ENCODE data around the gene IRX2. TPM values are rescaled to one million over a fixed set of nuclear protein-coding genes. Genes with fewer than 3 reads are reported as not detected.

IRX2 gene
- total RNA-seq = 10 to 100 TPM; 31.6 to 70.2 (median 48.9) TPM

DNA sequence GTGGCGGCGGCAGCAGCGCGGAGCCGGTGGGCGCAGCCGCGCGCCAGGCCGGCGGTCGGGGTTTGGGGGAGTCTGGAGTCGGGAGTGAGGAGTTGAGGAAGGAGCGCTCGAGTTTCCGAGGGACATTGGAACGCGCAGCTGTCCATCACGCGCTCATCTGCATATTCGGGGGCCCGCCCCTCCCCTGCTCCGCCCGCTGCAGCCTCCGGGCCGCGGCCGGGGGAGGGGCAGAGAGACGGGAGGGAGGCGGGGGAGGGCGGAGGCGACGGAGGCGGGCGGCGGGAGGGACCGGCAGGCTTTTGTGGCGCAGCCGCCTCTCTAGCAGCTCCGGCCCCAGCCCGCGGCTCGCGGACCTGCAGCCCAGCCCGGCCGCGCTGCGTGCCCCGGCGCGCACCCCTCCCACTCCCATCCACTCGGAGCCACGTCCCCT, at the start of gene IRX2:
IRX2 (minus strand) TSS at position 86 of the 430 bp plus-strand sequence. CDS start 264 bp downstream, outside the sequence.
- peak; percentile 91 to 98 for DNase-seq (ENCODE audit: low spot score in 2 of 2)
- peak within 1 kb of the TSS; percentile 59 for H3K4me3 ChIP-seq (ENCODE audit: low read depth, poor library complexity, severe bottlenecking)
- 0 to 4% methylated on average over 1 to 14 of the region's 53 CpGs for WGBS, 2 donors
- intact Hi-C loops (cut with DNase I; ENCODE audit: low total_unique reads) = no loop called here
- peak in 1 of 2 donors; percentile 50 for TF ChIP-seq POLR2A (IDR thresholded peaks at IDR 0.05)
- TF ChIP-seq, protein P1, sequence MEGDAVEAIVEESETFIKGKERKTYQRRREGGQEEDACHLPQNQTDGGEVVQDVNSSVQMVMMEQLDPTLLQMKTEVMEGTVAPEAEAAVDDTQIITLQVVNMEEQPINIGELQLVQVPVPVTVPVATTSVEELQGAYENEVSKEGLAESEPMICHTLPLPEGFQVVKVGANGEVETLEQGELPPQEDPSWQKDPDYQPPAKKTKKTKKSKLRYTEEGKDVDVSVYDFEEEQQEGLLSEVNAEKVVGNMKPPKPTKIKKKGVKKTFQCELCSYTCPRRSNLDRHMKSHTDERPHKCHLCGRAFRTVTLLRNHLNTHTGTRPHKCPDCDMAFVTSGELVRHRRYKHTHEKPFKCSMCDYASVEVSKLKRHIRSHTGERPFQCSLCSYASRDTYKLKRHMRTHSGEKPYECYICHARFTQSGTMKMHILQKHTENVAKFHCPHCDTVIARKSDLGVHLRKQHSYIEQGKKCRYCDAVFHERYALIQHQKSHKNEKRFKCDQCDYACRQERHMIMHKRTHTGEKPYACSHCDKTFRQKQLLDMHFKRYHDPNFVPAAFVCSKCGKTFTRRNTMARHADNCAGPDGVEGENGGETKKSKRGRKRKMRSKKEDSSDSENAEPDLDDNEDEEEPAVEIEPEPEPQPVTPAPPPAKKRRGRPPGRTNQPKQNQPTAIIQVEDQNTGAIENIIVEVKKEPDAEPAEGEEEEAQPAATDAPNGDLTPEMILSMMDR (IDR thresholded peaks at IDR 0.05) = no peak

DNA sequence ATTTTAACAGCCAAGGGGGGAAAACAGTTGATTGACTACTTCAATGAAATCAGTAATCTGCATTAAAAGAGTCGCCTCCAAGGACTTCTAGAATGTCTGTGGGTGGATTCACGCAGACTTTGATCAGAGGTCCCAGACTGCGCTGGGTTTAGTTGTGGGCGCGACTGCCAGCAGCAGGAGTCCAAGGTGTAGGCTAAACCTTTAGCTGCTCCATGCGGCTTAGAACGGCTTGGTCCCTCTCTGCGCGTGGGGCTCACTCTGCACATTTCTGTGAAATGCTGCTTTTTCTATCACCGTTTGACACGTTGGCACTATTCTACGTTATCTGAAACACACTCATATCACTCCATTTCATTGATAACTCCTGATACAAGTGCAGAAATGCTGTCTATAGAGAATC, 48.6 kb upstream of the IRX2 start:
- DNase-seq (ENCODE audit: low spot score in 2 of 2) = no peak
- intact Hi-C loops (cut with DNase I; ENCODE audit: low total_unique reads) = no loop called here
- TF ChIP-seq, protein P1 (IDR thresholded peaks at IDR 0.05) = no peak
- no peak for TF ChIP-seq POLR2A (IDR thresholded peaks at IDR 0.05)
- WGBS, 2 donors = 67 to 72% methylated on average over 12 of the region's 12 CpGs
- no peak overlapping the region for H3K4me3 ChIP-seq (ENCODE audit: low read depth, poor library complexity, severe bottlenecking)

DNA sequence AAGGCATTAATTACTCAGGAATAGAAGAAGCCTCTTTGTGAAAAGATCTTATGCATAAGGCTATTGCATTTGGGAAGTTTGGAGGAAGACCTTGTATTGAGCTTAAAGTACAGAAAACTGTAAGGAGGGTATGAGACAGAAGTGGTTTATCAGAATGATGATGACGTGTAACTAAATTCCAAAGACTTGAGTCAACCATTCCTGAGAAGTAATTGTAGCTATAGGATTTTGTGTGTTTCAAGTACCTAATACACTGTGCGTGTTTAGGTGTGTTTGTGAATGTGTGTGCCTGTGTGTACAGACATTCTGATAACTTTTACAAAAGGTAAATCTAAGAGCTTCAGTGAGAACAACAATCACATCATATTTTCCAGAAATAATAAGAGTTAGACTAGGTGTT, 46.5 kb upstream of the IRX2 start:
- no peak overlapping the region for H3K4me3 ChIP-seq (ENCODE audit: low read depth, poor library complexity, severe bottlenecking)
- WGBS, 2 donors = 67 to 71% methylated on average over 2 of the region's 2 CpGs
- no peak for DNase-seq (ENCODE audit: low spot score in 2 of 2)
- intact Hi-C loops (cut with DNase I; ENCODE audit: low total_unique reads) = no loop called here
- TF ChIP-seq, protein P1 (IDR thresholded peaks at IDR 0.05) = no peak
- no peak for TF ChIP-seq POLR2A (IDR thresholded peaks at IDR 0.05)

DNA sequence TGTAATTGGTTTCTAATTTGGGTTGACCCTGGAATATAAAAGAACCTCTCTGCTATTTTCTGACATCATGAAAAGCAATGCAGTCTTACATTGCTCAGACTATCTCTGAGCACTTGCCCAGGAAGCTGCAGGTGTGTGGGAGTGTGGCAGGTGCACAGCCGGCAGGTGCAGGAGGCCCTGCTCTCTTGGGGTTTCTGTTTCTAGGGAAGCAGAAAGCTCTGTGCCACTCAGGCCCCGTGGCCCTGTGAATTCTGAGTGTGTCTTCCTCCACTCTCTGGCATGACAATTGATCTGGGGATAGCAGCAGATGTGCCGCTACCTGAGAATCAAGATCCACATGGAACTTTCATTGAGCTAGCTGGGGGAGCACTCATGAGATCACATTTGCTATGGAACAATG, 45.7 kb upstream of the IRX2 start:
- DNase-seq (ENCODE audit: low spot score in 2 of 2) = no peak
- intact Hi-C loops (cut with DNase I; ENCODE audit: low total_unique reads) = no loop called here
- H3K4me3 ChIP-seq (ENCODE audit: low read depth, poor library complexity, severe bottlenecking) = no peak overlapping the region
- TF ChIP-seq, protein P1 (IDR thresholded peaks at IDR 0.05) = no peak
- TF ChIP-seq POLR2A (IDR thresholded peaks at IDR 0.05) = no peak
- WGBS, 2 donors = 75 to 79% methylated on average over 3 of the region's 3 CpGs

DNA sequence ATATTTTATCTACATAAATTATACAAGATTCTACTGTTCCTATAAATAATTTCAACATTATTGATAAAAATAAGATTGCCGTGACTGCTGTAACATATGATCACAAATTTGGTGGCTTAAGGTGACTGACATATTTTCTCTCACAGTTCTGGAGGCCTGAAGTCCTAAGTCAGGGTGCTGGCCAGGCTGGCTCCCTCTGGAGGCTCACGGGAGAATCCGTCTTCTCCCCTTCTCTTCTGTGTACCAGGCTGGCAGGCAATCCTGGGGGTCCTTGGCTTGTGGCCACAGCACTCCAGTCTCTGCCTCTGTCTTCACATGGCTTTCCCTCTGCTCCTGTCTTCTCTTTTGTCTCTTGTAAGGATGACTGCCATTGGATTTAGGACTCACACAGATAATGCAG, 31.7 kb upstream of the IRX2 start:
- TF ChIP-seq, protein P1 (IDR thresholded peaks at IDR 0.05) = no peak
- TF ChIP-seq POLR2A (IDR thresholded peaks at IDR 0.05) = no peak
- 54 to 74% methylated on average over 3 of the region's 3 CpGs for WGBS, 2 donors
- DNase-seq (ENCODE audit: low spot score in 2 of 2) = no peak
- intact Hi-C loops (cut with DNase I; ENCODE audit: low total_unique reads) = no loop called here
- no peak overlapping the region for H3K4me3 ChIP-seq (ENCODE audit: low read depth, poor library complexity, severe bottlenecking)

DNA sequence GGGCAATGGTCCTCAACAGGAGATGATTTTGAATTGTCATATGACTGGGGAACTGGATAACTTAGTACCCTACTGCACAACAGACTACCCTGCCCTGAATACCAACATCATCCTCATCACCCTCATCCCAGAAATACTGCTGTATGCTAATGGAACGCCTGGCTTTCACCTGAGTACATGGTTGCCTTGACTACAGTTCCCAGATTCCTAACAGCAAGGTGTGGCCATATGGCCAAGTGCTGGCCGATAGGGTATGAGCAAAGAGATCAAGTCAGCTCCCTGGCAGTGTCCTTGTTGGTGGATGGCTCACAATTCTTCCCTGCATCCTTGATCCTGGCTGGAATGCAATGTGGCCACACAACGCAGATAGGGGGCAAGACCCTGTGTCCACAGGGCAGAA, 31.2 kb upstream of the IRX2 start:
- DNase-seq (ENCODE audit: low spot score in 2 of 2) = no peak
- H3K4me3 ChIP-seq (ENCODE audit: low read depth, poor library complexity, severe bottlenecking) = no peak overlapping the region
- TF ChIP-seq, protein P1 (IDR thresholded peaks at IDR 0.05) = no peak
- no peak for TF ChIP-seq POLR2A (IDR thresholded peaks at IDR 0.05)
- intact Hi-C loops (cut with DNase I; ENCODE audit: low total_unique reads) = no loop called here
- 91 to 94% methylated on average over 3 of the region's 3 CpGs for WGBS, 2 donors
